ENCODE results near the gene UNC5A.

UNC5A gene

GRCh38 chr5:176878463-176878862 is 68.1 kb downstream of the UNC5A start:
- no peak for DNase-seq (ENCODE audit: low read depth in 2 of 3, low spot score in 1 of 3)

- DNase-seq (ENCODE audit: low read depth in 2 of 3, low spot score in 1 of 3): no peak
Observed at GRCh38 chr5:176878906-176879662, 68.7 kb downstream of the UNC5A start.

GRCh38 chr5:176879663-176880361 is 69.5 kb downstream of the UNC5A start:
- DNase-seq (ENCODE audit: low read depth in 2 of 3, low spot score in 1 of 3): no peak

GRCh38 chr5:176880366-176881020 is 70.1 kb downstream of the UNC5A start:
- DNase-seq (ENCODE audit: low read depth in 2 of 3, low spot score in 1 of 3): no peak

GRCh38 chr5:176881021-176881749 is 70.8 kb downstream of the UNC5A start:
- no peak for DNase-seq (ENCODE audit: low read depth in 2 of 3, low spot score in 1 of 3)

- DNase-seq (ENCODE audit: low read depth in 2 of 3, low spot score in 1 of 3): no peak
Observed at GRCh38 chr5:176881816-176882566, 71.6 kb downstream of the UNC5A start.

- DNase-seq (ENCODE audit: low read depth in 2 of 3, low spot score in 1 of 3): no peak
Observed at GRCh38 chr5:176882567-176882903, 72.2 kb downstream of the UNC5A start.

- DNase-seq (ENCODE audit: low read depth in 2 of 3, low spot score in 1 of 3): no peak
Observed at GRCh38 chr5:176883700-176884570, 73.6 kb downstream of the UNC5A start.

GRCh38 chr5:176884571-176884890 is 74.2 kb downstream of the UNC5A start:
- no peak for DNase-seq (ENCODE audit: low read depth in 2 of 3, low spot score in 1 of 3)

- no peak for DNase-seq (ENCODE audit: low read depth in 2 of 3, low spot score in 1 of 3)
Observed at GRCh38 chr5:176886336-176887251, 76.2 kb downstream of the UNC5A start.

- DNase-seq (ENCODE audit: low read depth in 2 of 3, low spot score in 1 of 3): no peak
Observed at GRCh38 chr5:176887252-176887849, 77.0 kb downstream of the UNC5A start.

GRCh38 chr5:176888016-176888864 is 77.9 kb downstream of the UNC5A start:
- no peak for DNase-seq (ENCODE audit: low read depth in 2 of 3, low spot score in 1 of 3)

GRCh38 chr5:176888865-176889165 is 78.5 kb downstream of the UNC5A start:
- DNase-seq (ENCODE audit: low read depth in 2 of 3, low spot score in 1 of 3): no peak

- no peak for DNase-seq (ENCODE audit: low read depth in 2 of 3, low spot score in 1 of 3)
Observed at GRCh38 chr5:176889321-176890280, 79.2 kb downstream of the UNC5A start.

GRCh38 chr5:176890455-176891330 is 80.3 kb downstream of the UNC5A start:
- no peak for DNase-seq (ENCODE audit: low read depth in 2 of 3, low spot score in 1 of 3)

All from stimulated activated CD4-positive, alpha-beta T cell treated with anti-CD3 and anti-CD28 coated beads, Interleukin-12 subunit alpha, Interleukin-12 subunit beta, amount 100 ng/mL, for 48 hours (primary cell).